Erythroblast (primary cell): Measurements from ENCODE around the gene GINS3.
"Not testable (repeated sequence)": the region's sequence is repeated elsewhere in the genome, so short reads cannot be mapped to it uniquely, and the experiment has no call there.

Experiments used
- GATA1 ChIP-seq: IDR thresholded peaks from 2 replicates; pipeline ENCODE4 v1.6.1; 2011; ENCODE audit warnings: low read depth, mild to moderate bottlenecking, control low read depth, low read length, moderate library complexity
- POLR2A ChIP-seq: IDR thresholded peaks from 2 replicates; pipeline ENCODE4 v1.6.1; 2011; ENCODE audit warnings: mild to moderate bottlenecking, low read length

DNA sequence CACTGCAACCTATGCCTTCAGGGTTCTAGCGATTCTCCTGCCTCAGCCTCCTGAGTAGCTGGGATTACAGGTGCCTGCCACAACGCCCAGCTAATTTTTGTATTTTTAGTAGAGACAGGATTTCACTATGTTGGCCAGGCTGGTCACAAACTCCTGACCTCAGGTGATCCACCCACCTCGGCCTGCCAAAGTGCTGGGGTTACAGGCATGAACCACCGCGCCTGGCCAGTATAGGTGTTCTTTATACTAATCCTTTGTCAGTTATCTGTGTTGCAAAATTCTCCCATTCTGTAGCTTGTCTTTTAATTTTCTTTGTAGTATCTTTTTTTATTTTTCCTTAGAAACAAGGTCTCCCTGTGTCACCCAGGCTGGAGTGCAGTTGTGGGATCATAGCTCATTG lies 23.7 kb downstream of the GINS3 start:
- not testable (repeated sequence) for TF ChIP-seq POLR2A, GATA1
